ENCODE results near the gene PHLPP2. TPM values are rescaled to one million over a fixed set of nuclear protein-coding genes. Genes with fewer than 3 reads are reported as not detected.
A peak's percentile ranks its signal among the peaks of the same experiment; 100 is the strongest.

PHLPP2 gene
- total RNA-seq, 1 donor from 2014 or later, result 13.0 TPM

DNA sequence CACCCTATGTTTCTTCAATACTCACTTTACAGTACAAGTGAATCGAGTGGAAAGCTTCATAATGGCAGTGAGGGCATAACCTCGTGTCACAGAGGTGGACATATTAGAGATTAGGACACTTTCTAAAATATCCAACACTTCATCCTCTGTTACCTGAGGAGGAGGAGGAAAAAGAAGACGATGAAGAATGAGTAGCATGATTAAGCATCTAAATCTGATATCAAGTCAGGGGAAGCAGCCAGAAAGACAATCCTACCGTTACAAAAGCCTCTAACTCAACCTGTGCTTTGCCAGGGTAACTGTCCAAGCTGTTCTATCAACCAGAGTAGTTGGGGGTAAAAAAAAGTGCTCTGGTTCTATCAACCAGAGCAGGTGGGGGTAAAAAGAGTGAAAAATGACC is 23.7 kb upstream of the PHLPP2 start:
- peaks cover 7% of the 10 kb centered on the region for H3K4me1 Mint-ChIP-seq (ENCODE audit: unreplicated experiment)
- no peaks in the 10 kb centered on the region for H3K9me3 Mint-ChIP-seq (ENCODE audit: unreplicated experiment)
- no peaks in the 10 kb centered on the region for H3K27me3 Mint-ChIP-seq (ENCODE audit: unreplicated experiment)
- H3K36me3 Mint-ChIP-seq (ENCODE audit: unreplicated experiment), result peaks cover 47% of the 10 kb centered on the region
- H3K4me3 Mint-ChIP-seq (ENCODE audit: unreplicated experiment), result no peak overlapping the region
- TF ChIP-seq, protein P1, sequence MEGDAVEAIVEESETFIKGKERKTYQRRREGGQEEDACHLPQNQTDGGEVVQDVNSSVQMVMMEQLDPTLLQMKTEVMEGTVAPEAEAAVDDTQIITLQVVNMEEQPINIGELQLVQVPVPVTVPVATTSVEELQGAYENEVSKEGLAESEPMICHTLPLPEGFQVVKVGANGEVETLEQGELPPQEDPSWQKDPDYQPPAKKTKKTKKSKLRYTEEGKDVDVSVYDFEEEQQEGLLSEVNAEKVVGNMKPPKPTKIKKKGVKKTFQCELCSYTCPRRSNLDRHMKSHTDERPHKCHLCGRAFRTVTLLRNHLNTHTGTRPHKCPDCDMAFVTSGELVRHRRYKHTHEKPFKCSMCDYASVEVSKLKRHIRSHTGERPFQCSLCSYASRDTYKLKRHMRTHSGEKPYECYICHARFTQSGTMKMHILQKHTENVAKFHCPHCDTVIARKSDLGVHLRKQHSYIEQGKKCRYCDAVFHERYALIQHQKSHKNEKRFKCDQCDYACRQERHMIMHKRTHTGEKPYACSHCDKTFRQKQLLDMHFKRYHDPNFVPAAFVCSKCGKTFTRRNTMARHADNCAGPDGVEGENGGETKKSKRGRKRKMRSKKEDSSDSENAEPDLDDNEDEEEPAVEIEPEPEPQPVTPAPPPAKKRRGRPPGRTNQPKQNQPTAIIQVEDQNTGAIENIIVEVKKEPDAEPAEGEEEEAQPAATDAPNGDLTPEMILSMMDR (IDR thresholded peaks at IDR 0.05), result no peak
- H3K27ac Mint-ChIP-seq (ENCODE audit: unreplicated experiment), result no peak overlapping the region
- no peak for DNase-seq (ENCODE audit: extremely low spot score, unreplicated experiment)

DNA sequence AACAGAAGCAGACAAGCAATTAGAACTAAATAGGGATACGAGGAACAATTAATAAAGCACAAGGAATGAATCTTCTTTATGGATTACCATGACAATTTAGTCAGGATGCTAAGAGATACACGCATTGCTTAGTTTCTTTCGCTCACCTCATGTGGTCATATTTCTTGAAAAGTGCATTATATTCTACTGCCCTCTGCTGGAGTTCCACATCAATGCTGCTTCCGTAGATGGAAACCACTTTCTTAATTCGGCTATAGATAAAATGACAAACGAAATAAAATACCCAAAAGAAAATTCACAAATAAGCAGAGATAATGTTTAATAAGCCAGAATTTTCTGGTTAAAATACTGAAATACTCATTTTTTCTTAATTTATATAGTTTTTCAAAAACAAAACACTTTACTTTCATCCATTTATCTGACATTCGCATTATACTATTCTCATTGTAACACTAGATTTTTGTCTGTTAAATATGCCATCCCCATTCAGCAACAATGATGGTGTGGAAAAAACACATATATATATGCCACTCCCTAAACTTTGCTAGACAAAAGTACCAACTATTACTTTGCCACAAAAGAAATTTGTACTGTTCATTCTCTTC is 22.0 kb upstream of the PHLPP2 start:
- Mint-ChIP-seq H3K4me1 (ENCODE audit: unreplicated experiment) (no peaks in the 10 kb centered on the region), H3K27ac (ENCODE audit: unreplicated experiment) (no peak overlapping the region), H3K9me3 (ENCODE audit: unreplicated experiment) (no peaks in the 10 kb centered on the region), H3K36me3 (ENCODE audit: unreplicated experiment) (peaks cover 51% of the 10 kb centered on the region), H3K4me3 (ENCODE audit: unreplicated experiment) (no peak overlapping the region), H3K27me3 (ENCODE audit: unreplicated experiment) (no peaks in the 10 kb centered on the region)
- DNase-seq (ENCODE audit: extremely low spot score, unreplicated experiment), result no peak
- TF ChIP-seq, protein P1 (IDR thresholded peaks at IDR 0.05), result peak; percentile 81

DNA sequence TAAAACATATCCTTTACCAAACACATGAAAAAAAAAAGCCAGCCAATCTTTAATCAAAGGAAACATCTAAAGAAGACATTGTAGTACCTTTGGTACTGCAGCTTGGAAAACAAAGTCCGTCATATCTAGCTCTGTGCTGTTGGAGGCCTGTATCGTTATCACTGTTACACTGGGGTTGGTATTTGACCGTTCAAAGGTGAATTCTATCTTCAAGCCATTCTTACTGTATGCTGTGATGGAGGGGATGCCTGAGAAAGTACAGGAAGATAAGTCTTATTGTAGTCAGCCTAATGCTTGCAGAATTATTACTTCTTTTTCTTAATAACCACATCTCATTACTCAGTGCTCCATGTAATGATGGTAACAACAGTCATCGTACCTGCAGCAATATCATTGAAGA is 14.4 kb upstream of the PHLPP2 start:
- Mint-ChIP-seq H3K4me3 (ENCODE audit: unreplicated experiment) (no peak overlapping the region), H3K4me1 (ENCODE audit: unreplicated experiment) (no peaks in the 10 kb centered on the region), H3K27me3 (ENCODE audit: unreplicated experiment) (no peaks in the 10 kb centered on the region), H3K9me3 (ENCODE audit: unreplicated experiment) (no peaks in the 10 kb centered on the region), H3K27ac (ENCODE audit: unreplicated experiment) (no peak overlapping the region), H3K36me3 (ENCODE audit: unreplicated experiment) (peaks cover 51% of the 10 kb centered on the region)
- no peak for DNase-seq (ENCODE audit: extremely low spot score, unreplicated experiment)
- TF ChIP-seq, protein P1 (IDR thresholded peaks at IDR 0.05), result no peak

DNA sequence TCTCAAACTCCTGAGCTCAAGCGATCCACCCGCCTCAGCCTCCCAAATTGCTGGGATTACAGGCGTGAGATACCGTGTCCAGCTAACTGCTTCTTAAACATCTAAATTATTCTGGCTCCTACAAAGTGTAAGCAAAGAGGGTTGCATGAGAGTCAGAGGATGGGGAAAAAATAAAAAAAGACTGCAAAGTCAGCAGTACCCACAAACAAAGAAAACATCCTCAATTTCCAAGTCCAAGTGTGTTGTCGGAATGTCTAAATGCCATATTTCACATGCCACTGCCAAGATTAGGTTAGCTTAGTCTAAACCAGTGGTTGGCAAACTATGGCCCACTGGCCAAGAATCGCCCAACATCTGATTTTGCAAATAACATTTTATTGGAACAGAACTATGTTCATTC is 13.0 kb upstream of the PHLPP2 start:
- Mint-ChIP-seq H3K27ac (ENCODE audit: unreplicated experiment) (no peak overlapping the region), H3K4me3 (ENCODE audit: unreplicated experiment) (no peak overlapping the region), H3K9me3 (ENCODE audit: unreplicated experiment) (no peaks in the 10 kb centered on the region), H3K36me3 (ENCODE audit: unreplicated experiment) (peaks cover 58% of the 10 kb centered on the region), H3K27me3 (ENCODE audit: unreplicated experiment) (no peaks in the 10 kb centered on the region), H3K4me1 (ENCODE audit: unreplicated experiment) (no peaks in the 10 kb centered on the region)
- TF ChIP-seq, protein P1 (IDR thresholded peaks at IDR 0.05), result no peak
- no peak for DNase-seq (ENCODE audit: extremely low spot score, unreplicated experiment)

DNA sequence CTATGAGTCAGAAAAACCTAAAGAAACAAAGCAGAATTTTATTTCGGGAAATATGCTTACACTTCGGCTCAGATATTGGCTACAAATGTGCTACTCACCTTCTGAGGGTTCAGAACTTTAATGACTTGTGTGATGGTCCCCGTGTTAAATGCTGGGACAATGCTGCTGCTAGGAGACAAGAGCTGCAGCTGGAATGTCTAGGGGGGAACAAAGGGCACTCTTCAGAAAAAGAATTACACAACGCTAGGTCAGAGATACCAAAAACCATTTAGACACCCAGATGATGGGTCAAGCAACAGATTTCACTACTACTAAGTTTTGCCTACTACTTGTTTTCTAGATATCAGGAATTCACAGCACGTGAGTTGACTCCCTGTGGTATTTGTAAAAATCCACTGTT is 10.0 kb upstream of the PHLPP2 start:
- H3K4me3 Mint-ChIP-seq (ENCODE audit: unreplicated experiment), result no peak overlapping the region
- no peaks in the 10 kb centered on the region for H3K27me3 Mint-ChIP-seq (ENCODE audit: unreplicated experiment)
- H3K36me3 Mint-ChIP-seq (ENCODE audit: unreplicated experiment), result peaks cover 60% of the 10 kb centered on the region
- TF ChIP-seq, protein P1 (IDR thresholded peaks at IDR 0.05), result no peak
- DNase-seq (ENCODE audit: extremely low spot score, unreplicated experiment), result no peak
- H3K9me3 Mint-ChIP-seq (ENCODE audit: unreplicated experiment), result no peaks in the 10 kb centered on the region
- no peaks in the 10 kb centered on the region for H3K4me1 Mint-ChIP-seq (ENCODE audit: unreplicated experiment)
- H3K27ac Mint-ChIP-seq (ENCODE audit: unreplicated experiment), result no peak overlapping the region

Data from osteocyte (in vitro differentiated cells).